Testis (tissue), 2 donors: Measurements from ENCODE around the gene ACAD11.

ENCODE experiments used
- CTCF ChIP-seq, 3 experiments: fragments of 450-650 bp in 2 of 3; fragments of 200-600 bp in 1 of 3; sonication (generic) in 1 of 3; IDR thresholded peaks; one replicate each; pipeline ENCODE4 v1.5.1; 2016 to 2019; ENCODE audit warnings: antibody characterized with exemption in 3 of 3, mild to moderate bottlenecking in 2 of 3, moderate library complexity in 1 of 3
- POLR2A ChIP-seq: fragments of 450-650 bp; IDR thresholded peaks from one replicate; pipeline ENCODE4 v1.6.1; 2017; ENCODE audit warnings: antibody characterized with exemption, mild to moderate bottlenecking, moderate library complexity

- TF ChIP-seq CTCF (IDR thresholded peaks at IDR 0.05) (no peak), POLR2A (no peak)
Measured at GRCh38 chr3:132628157-132628556, 31.5 kb downstream of the ACAD11 start.
